LNCaP clone FGC (cell line): ENCODE data around the gene IFI30.

ENCODE experiments used
- DNase-seq: peaks from one replicate; pipeline ENCODE4 v3.0.0-alpha.2; 2011; ENCODE audit warnings: low read depth
- H3K4me3 ChIP-seq: 2 replicates; pipeline ENCODE4 v1.5.1; 2011; ENCODE audit warnings: mild to moderate bottlenecking, low read depth, low read length, control low read depth
- TF ChIP-seq, protein P1 (sequence below): IDR thresholded peaks from 2 replicates; pipeline ENCODE4 v1.5.1; 2012; ENCODE audit warnings: mild to moderate bottlenecking; ENCODE audit not compliant: control insufficient read depth, insufficient read depth; ENCODE audit errors: extremely low read depth

Gene IFI30

DNA sequence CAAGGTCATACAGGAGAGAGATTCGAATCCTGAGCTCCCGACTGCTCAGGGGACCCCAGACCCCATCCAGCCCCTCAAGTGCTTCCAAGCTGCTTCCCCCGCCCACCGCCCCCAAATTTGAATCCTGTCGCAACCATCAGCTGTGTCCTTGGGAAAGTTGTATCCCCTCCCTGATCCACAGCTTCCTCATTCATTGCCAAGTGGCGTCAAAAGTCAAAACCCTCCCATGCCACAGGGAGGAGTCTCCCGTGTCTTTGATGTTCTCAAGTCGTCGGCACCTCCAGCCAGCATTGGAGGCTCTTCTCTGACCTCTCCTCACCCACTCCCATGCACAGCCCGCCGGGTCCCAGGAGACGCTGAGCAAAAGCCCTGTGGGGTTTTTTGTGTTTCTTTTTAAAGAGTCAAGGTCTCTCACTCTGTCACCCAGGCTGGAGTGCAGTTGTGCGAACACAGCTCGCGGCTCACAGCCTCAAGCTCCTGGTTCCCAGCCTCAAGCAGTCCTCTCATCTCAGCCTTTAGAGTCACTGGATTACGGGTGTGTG, 2.8 kb upstream of the IFI30 start:
- no peak for DNase-seq
- TF ChIP-seq, protein P1, sequence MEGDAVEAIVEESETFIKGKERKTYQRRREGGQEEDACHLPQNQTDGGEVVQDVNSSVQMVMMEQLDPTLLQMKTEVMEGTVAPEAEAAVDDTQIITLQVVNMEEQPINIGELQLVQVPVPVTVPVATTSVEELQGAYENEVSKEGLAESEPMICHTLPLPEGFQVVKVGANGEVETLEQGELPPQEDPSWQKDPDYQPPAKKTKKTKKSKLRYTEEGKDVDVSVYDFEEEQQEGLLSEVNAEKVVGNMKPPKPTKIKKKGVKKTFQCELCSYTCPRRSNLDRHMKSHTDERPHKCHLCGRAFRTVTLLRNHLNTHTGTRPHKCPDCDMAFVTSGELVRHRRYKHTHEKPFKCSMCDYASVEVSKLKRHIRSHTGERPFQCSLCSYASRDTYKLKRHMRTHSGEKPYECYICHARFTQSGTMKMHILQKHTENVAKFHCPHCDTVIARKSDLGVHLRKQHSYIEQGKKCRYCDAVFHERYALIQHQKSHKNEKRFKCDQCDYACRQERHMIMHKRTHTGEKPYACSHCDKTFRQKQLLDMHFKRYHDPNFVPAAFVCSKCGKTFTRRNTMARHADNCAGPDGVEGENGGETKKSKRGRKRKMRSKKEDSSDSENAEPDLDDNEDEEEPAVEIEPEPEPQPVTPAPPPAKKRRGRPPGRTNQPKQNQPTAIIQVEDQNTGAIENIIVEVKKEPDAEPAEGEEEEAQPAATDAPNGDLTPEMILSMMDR = no peak
- no peak overlapping the region for H3K4me3 ChIP-seq

DNA sequence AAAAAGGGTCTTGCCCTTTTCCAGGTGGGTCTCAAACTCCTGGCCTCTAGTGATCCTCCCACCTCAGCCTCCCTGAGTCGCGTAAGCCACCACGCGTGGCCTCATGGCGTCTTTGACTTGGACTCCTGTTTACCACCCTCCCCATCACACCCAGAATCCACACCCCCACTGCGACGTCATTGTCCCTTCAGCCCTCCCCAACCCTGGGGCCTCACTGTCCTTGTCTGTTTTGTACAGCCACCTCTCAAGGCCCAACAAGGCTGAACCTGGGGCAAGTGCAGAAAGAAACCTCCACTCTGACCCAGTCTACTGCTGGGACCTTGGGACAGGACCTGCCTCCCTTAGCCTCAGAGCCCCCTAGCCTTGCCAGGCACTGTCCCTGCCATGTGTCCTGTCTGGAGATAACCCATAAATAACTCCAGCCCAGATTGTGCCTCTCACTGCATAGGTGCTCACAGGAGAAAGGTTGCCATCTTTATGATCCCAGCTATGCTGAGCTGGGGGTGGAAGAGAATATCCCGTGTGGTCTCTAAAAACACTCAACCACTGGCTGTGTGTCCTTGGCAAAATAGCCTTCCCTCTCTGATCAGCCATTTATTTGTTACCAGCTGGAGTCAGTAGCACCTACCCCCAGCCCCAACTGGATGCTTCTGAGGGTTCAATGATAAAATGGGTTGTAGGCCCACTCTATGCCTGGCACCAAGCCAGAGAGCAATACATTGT, 1.8 kb upstream of the IFI30 start:
- no peak overlapping the region for H3K4me3 ChIP-seq
- TF ChIP-seq, protein P1 = no peak
- DNase-seq = no peak

- TF ChIP-seq, protein P1 = no peak
- no peak overlapping the region for H3K4me3 ChIP-seq
- no peak for DNase-seq
Measured at GRCh38 chr19:18172331-18173053, 1.1 kb upstream of the IFI30 start.

GRCh38 chr19:18173054-18173571, 500 bp upstream of the IFI30 start:
- no peak overlapping the region for H3K4me3 ChIP-seq
- TF ChIP-seq, protein P1 = no peak
- no peak for DNase-seq

GRCh38 chr19:18174983-18175382, 1.4 kb downstream of the IFI30 start:
- TF ChIP-seq, protein P1 = no peak
- no peak overlapping the region for H3K4me3 ChIP-seq

GRCh38 chr19:18176367-18177310, 3.0 kb downstream of the IFI30 start:
- DNase-seq = no peak
- TF ChIP-seq, protein P1 = no peak
- H3K4me3 ChIP-seq = no peak overlapping the region

More at GRCh38 chr19:18174983-18175382, 1.4 kb downstream of the IFI30 start:
- DNase-seq = no peak
